Glutamatergic neuron (in vitro differentiated cells): ENCODE measurements around the gene RAB30. TPM values are rescaled to one million over a fixed set of nuclear protein-coding genes. Genes with fewer than 3 reads are reported as not detected.

Source experiments
- DNase-seq: peaks from one replicate; pipeline ENCODE4 v3.0.0; 2022
- H3K27ac Mint-ChIP-seq: one replicate; pipeline ENCODE4 v1.8.0; 2020; ENCODE audit warnings: mild to moderate bottlenecking, mixed read lengths, inconsistent platforms; ENCODE audit not compliant: unreplicated experiment
- H3K27me3 Mint-ChIP-seq: one replicate; pipeline ENCODE4 v1.8.0; 2020; ENCODE audit warnings: mild to moderate bottlenecking, moderate library complexity, mixed read lengths, inconsistent platforms; ENCODE audit not compliant: unreplicated experiment
- H3K36me3 Mint-ChIP-seq: one replicate; pipeline ENCODE4 v1.8.0; 2020; ENCODE audit warnings: mild to moderate bottlenecking, mixed read lengths, inconsistent platforms; ENCODE audit not compliant: unreplicated experiment
- H3K4me1 Mint-ChIP-seq: one replicate; pipeline ENCODE4 v1.8.0; 2020; ENCODE audit warnings: mild to moderate bottlenecking, low read depth, mixed read lengths, inconsistent platforms; ENCODE audit not compliant: unreplicated experiment
- H3K4me3 Mint-ChIP-seq: one replicate; pipeline ENCODE4 v1.8.0; 2020; ENCODE audit warnings: mild to moderate bottlenecking, mixed read lengths, inconsistent platforms; ENCODE audit not compliant: unreplicated experiment
- H3K9me3 Mint-ChIP-seq: one replicate; pipeline ENCODE4 v1.8.0; 2020; ENCODE audit warnings: mild to moderate bottlenecking, moderate library complexity, mixed read lengths, inconsistent platforms; ENCODE audit not compliant: unreplicated experiment
- total RNA-seq: library from RNA; stranded (reverse); fragmentation: NEBNext Ultra II Directional; extraction: Animal tissue kit (Norgen Biotek cat#: 25700); gene quantifications from one replicate; pipeline ENCODE4 v1.2.1, GENCODE V29; 2021; ENCODE audit not compliant: unreplicated experiment
- TF ChIP-seq, protein P1 (sequence below): fragments of 200-600 bp; sonication (generic); IDR thresholded peaks from one replicate; pipeline ENCODE4 v1.5.0; 2021; ENCODE audit not compliant: partially characterized antibody, unreplicated experiment

RAB30 gene
- total RNA-seq, 1 donor from 2014 or later, result 59.4 TPM

DNA sequence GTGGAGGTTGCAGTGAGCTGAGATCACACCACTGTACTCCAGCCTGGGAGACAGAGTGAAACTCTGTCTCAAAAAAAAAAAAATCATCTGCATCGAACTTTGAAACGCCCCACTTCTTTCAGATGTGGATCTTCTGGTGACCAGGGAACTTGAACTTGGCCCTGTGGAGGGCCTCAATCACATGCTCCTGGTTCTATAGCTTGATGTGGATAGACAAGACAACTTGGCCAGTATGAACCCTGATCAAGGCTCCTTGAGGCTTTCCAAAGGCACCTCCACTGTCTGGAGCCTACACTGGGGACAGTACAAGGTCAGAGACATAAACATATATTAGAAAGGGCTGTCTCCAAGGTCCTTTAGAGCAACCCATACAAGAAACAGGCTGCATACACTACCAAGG lies 30.6 kb downstream of the RAB30 start:
- no peaks in the 10 kb centered on the region for H3K36me3 Mint-ChIP-seq
- H3K4me1 Mint-ChIP-seq, result peaks cover 29% of the 10 kb centered on the region
- TF ChIP-seq, protein P1, sequence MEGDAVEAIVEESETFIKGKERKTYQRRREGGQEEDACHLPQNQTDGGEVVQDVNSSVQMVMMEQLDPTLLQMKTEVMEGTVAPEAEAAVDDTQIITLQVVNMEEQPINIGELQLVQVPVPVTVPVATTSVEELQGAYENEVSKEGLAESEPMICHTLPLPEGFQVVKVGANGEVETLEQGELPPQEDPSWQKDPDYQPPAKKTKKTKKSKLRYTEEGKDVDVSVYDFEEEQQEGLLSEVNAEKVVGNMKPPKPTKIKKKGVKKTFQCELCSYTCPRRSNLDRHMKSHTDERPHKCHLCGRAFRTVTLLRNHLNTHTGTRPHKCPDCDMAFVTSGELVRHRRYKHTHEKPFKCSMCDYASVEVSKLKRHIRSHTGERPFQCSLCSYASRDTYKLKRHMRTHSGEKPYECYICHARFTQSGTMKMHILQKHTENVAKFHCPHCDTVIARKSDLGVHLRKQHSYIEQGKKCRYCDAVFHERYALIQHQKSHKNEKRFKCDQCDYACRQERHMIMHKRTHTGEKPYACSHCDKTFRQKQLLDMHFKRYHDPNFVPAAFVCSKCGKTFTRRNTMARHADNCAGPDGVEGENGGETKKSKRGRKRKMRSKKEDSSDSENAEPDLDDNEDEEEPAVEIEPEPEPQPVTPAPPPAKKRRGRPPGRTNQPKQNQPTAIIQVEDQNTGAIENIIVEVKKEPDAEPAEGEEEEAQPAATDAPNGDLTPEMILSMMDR, result no peak
- DNase-seq, result no peak
- H3K27ac Mint-ChIP-seq, result no peak overlapping the region
- H3K9me3 Mint-ChIP-seq, result peaks cover 2% of the 10 kb centered on the region
- peaks cover 2% of the 10 kb centered on the region for H3K27me3 Mint-ChIP-seq
- H3K4me3 Mint-ChIP-seq, result no peak overlapping the region

GRCh38 chr11:83039566-83039965 lies 32.1 kb downstream of the RAB30 start:
- H3K4me1 Mint-ChIP-seq, result peaks cover 35% of the 10 kb centered on the region
- H3K27me3 Mint-ChIP-seq, result peaks cover 7% of the 10 kb centered on the region
- H3K9me3 Mint-ChIP-seq, result peaks cover 7% of the 10 kb centered on the region
- H3K36me3 Mint-ChIP-seq, result no peaks in the 10 kb centered on the region
- no peak overlapping the region for H3K27ac Mint-ChIP-seq
- H3K4me3 Mint-ChIP-seq, result no peak overlapping the region
- DNase-seq, result no peak
- TF ChIP-seq, protein P1, result no peak

DNA sequence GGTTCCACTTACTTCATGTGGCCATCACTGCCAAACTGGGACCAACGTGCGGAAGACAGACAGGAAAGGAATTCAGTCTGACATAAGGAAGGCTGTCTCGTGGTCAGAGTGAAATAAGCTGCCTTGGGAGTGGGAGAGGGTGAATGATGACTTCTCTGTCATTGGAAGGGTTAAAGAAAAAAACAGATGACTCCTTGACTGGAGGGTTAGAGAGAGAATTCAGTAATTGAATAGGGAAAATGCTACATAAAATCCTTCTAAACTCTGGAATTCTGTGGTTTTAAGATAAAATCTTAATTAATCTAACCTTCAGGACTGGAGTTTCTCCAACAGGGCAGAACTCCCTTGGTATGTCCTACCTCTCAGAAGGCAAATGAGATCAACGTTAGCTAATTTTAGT lies 33.8 kb downstream of the RAB30 start:
- Mint-ChIP-seq H3K27ac (no peak overlapping the region), H3K27me3 (peaks cover 12% of the 10 kb centered on the region)

GRCh38 chr11:83036701-83037100 lies 35.0 kb downstream of the RAB30 start:
- H3K4me3 Mint-ChIP-seq, result peak overlapping the region; percentile 11
- peaks cover 12% of the 10 kb centered on the region for H3K27me3 Mint-ChIP-seq
- TF ChIP-seq, protein P1, result no peak
- DNase-seq, result no peak
- peak overlapping the region; percentile 19 for H3K27ac Mint-ChIP-seq
- H3K4me1 Mint-ChIP-seq, result peaks cover 57% of the 10 kb centered on the region
- no peaks in the 10 kb centered on the region for H3K36me3 Mint-ChIP-seq
- H3K9me3 Mint-ChIP-seq, result peaks cover 16% of the 10 kb centered on the region

More for the DNA sequence above, 33.8 kb downstream of the RAB30 start:
- H3K9me3 Mint-ChIP-seq, result peaks cover 16% of the 10 kb centered on the region
- TF ChIP-seq, protein P1, result no peak
- no peak for DNase-seq
- peaks cover 49% of the 10 kb centered on the region for H3K4me1 Mint-ChIP-seq
- no peaks in the 10 kb centered on the region for H3K36me3 Mint-ChIP-seq
- H3K4me3 Mint-ChIP-seq, result no peak overlapping the region

- H3K9me3 Mint-ChIP-seq, result peaks cover 16% of the 10 kb centered on the region
- peaks cover 62% of the 10 kb centered on the region for H3K4me1 Mint-ChIP-seq
- no peak for DNase-seq
- no peaks in the 10 kb centered on the region for H3K36me3 Mint-ChIP-seq
- H3K4me3 Mint-ChIP-seq, result peak overlapping the region; percentile 84
- peaks cover 12% of the 10 kb centered on the region for H3K27me3 Mint-ChIP-seq
- TF ChIP-seq, protein P1, result no peak
- peak overlapping the region; percentile 89 for H3K27ac Mint-ChIP-seq
Measured at GRCh38 chr11:83035070-83035854, 36.4 kb downstream of the RAB30 start.
